Measurements from ENCODE around the gene STK16.

- TF ChIP-seq, protein P1, sequence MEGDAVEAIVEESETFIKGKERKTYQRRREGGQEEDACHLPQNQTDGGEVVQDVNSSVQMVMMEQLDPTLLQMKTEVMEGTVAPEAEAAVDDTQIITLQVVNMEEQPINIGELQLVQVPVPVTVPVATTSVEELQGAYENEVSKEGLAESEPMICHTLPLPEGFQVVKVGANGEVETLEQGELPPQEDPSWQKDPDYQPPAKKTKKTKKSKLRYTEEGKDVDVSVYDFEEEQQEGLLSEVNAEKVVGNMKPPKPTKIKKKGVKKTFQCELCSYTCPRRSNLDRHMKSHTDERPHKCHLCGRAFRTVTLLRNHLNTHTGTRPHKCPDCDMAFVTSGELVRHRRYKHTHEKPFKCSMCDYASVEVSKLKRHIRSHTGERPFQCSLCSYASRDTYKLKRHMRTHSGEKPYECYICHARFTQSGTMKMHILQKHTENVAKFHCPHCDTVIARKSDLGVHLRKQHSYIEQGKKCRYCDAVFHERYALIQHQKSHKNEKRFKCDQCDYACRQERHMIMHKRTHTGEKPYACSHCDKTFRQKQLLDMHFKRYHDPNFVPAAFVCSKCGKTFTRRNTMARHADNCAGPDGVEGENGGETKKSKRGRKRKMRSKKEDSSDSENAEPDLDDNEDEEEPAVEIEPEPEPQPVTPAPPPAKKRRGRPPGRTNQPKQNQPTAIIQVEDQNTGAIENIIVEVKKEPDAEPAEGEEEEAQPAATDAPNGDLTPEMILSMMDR (IDR thresholded peaks at IDR 0.05; ENCODE audit: poor library complexity), result no peak
- TF ChIP-seq EZH2 (IDR thresholded peaks at IDR 0.05; ENCODE audit: borderline replicate concordance), result no peak
- TF ChIP-seq EZH2phosphoT487 (IDR thresholded peaks at IDR 0.05; ENCODE audit: low read depth, severe bottlenecking, unreplicated experiment), result no peak
Observed at GRCh38 chr2:219285373-219285735, 40.1 kb downstream of the STK16 start.

Measured in hepatocyte (in vitro differentiated cells).